GM19395 (cell line): ENCODE measurements around the gene KDM1B.
"Not testable (repeated sequence)": the region's sequence is repeated elsewhere in the genome, so short reads cannot be mapped to it uniquely, and the experiment has no call there.

ENCODE experiments used
- ATAC-seq: cut with Tn5 transposase; IDR thresholded peaks from one replicate; pipeline ENCODE4 v1.9.1; 2021; ENCODE audit warnings: mild to moderate bottlenecking, moderate library complexity; ENCODE audit not compliant: unreplicated experiment

KDM1B gene

DNA sequence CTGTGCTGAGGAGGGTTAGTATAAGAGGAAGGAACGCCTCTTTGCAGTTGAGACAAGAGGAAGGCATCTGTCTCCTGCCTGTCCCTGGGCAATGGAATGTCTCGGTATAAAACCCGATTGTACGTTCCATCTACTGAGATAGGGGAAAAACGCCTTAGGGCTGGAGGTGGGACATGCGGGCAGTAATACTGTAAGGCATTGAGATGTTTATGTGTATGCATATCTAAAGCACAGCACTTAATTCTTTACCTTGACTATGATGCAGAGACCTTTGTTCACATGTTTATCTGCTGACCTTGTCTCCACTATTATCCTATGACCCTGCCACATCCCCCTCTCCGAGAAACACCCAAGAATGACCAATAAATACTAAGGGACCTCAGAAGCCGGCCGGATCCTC is 71.9 kb downstream of the KDM1B start:
- not testable (repeated sequence) for ATAC-seq

DNA sequence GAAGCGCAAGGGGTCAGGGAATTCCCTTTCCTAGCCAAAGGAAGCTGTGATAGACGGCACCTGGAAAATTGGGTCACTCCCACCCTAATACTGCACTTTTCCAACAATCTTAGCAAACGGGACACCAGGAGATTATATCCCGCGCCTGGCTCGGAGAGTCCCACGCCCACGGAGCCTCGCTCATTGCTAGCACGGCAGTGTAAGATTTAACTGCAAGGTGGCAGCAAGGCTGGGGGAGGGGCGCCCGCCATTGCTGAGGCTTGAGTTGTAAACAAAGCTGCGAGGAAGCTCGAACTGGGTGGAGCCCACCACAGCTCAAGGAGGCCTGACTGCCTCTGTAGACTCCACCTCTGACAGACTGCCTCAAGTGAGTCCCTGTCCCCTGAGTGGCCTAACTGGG is 73.4 kb downstream of the KDM1B start:
- not testable (repeated sequence) for ATAC-seq

DNA sequence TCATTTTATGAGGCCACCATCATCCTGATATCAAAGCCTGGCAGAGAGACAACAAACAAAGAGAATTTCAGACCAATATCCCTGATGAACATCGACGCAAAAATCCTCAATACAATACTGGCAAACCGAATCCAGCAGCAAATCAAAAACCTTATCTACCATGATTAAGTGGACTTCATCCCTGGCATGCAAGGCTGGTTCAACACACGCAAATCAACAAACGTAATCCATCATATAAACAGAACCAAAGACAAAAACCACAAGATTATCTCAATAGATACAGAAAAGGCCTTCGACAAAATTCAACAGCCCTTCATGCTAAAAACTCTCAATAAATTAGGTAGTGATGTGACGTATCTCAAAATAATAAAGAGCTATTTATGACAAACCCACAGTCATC is 76.6 kb downstream of the KDM1B start:
- ATAC-seq: not testable (repeated sequence)

DNA sequence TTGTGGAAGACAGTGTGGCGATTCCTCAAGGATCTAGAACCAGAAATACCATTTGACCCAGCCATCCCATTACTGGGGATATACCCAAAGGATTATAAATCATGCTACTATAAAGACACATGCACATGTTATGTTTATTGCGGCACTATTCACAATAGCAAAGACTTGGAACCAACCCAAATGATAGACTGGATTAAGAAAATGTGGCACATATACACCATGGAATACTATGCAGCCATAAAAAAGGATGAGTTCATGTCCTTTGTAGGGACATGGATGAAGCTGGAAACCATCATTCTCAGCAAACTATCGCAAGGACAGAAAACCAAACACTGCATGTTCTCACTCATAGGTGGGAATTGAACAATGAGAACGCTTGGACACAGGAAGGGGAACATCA is 78.5 kb downstream of the KDM1B start:
- ATAC-seq: not testable (repeated sequence)

DNA sequence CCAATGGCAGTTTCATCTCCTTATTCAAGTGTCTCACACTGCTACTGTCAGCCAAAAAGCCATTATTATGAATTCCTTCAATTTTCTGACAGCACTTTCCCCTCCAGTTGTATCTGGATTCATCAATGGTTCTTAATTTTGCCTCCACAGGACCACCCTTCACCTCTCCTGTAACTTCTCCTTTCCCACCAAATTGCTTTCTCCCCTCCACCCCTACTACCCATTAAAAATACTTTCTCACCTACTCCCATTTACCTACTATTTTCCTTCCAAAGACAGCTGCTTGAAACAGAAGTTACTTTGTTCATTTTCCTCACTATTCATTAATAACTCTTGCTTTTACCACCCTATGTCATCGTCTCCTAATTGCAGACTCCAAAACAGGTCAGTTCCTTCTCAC is 79.3 kb downstream of the KDM1B start:
- ATAC-seq: no peak

DNA sequence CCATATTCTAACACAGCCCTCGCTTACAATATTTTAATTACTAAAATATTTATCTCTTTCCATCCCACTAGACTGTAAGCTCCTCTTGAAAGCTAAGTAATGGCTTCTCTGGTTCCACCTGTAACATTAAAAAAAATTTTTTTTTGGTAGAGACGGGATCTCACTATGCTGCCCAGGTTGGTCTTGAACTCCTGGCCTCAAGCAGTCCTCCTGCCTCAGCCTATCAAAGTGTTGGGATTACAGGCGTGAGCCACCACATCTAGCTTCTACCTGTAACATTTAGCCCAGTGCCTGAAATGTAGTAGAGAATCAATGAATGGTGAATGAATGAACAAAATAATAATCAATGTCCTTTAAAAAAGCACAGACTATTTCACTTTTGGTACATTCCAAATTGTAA is 80.3 kb downstream of the KDM1B start:
- no peak for ATAC-seq

DNA sequence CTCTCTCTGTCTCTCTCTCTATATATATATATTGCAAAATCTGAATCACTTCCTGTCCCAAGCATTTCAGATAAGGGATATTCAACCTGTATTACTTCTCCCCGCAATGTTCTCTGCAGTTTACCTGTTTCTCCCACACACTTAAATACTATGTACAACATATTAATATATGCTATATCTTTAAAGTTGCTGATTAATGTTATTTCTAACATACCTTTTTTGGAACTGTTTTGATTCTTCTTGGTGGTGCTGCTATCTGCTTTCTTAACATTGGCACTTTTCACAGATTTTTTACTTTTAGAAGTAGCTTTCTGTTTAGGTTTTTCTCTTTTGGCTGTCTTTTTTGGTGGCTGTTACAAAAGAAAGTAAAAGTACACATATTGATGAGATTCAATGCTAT is 81.9 kb downstream of the KDM1B start:
- no peak for ATAC-seq

DNA sequence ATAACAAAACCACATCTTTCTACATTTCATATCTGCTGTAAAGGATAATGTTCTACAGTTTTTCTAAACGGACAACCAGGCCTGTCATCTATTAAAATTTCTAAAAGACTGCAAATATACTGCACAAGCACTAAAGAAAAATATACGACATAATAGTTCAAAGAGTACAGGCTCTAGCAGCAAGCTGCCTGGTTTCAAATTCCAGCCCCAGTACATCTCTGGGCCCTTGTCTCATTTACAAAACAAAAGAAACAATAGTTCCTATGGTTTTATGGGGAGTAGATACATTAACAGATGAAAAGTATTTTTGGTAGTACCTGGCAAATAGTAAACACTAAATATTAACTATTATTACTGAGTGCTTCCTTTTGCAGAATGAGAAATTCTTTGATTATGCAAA is 85.0 kb downstream of the KDM1B start:
- ATAC-seq: no peak

DNA sequence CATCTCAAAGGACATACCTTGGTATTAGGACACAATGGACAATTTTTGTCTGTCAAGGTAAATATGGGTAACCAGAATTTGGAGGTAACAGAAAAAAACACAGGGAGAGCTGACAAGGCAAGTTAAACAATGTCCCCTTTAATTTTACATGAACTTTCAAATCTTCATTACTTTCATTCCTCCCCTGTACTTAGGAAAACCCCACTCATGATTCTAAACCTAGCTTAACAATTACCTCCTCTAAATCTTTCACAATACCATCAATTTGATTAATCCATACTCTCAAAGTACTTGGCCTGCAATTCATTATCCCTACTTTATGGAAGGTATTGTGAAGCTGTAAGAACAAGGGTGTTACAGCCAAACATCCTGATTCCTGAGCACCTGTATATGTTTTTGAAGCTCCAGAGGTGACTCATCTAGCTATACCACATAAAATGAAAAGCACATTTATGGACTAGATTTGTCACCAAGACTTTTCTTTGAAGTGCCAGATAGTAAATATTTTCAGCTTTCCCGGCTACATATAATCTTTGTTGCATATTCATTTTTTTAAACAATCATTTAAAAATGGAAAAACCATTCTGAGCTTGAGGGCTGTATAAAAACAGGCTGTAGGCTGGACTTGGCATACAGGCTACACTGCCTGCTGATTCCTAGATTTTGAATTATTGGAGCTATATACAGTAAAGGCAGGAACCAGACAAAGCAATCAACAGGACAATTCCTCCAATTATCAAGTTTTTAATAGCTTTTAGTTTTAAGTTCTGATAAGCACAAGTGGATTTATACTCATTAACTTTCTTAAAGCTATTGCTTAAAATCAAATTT is 86.2 kb downstream of the KDM1B start:
- no peak for ATAC-seq

DNA sequence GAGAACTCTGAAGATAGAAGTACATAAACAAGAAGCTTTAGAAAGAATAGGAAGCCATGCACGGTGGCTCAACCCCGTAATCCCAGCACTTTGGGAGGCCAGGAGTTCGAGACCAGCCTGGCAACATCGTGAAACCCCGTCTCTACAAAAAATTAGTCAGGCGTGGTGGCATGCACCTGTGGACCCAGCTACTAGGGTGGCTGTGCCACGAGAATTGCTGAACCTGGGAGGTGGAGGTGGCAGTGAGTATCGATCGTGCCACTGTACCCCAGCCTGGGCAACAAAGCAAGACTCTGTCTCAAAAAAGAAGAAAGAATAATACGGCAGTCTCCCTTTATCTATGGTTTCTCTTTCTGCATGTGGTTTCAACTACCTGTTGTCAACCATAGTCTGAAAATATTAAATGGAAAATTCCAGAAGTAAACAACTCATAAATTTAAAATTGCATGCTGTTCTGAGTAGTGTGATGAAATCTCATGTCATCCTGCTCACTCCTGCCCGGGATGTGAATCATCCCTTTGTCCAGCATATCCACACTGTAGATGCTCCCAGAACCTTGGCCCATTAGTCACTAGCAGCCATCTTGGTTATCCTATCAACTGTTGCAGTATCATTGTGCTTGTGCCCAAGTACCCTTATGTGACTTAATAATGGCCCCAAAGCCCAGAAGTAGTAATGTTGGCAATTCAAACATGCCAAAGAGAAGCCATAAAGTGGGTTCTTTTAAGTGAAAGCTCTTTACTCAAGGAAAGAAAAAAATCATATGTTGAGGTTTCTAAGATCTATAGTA is 87.0 kb downstream of the KDM1B start:
- ATAC-seq: no peak

DNA sequence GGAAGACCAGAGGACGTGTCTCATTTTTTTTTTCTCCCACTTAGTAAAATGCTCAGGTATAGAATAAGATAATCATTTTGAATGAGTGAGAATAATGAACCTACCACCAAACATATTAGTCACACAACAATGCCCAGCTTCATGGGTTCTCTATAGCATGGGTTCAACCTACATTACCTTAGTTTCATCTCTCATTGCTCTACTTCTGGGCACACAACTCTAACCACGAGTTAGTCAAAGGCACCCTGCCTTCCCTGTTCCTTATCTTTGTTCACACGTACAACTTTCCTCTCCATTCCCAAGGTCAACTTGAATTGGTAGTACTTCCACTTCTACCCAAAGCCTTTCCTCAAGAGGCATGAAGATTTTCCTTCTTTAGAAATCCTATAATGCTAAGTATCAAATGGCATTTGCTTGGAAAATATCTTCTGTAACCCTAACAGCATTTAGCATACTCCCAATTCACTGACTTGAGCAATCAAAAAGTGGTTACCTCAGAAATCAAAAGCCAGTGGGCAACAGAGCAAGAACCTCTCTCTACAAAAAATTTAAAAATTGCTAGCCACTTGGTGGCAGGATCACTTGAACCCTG is 88.2 kb downstream of the KDM1B start:
- ATAC-seq: no peak

DNA sequence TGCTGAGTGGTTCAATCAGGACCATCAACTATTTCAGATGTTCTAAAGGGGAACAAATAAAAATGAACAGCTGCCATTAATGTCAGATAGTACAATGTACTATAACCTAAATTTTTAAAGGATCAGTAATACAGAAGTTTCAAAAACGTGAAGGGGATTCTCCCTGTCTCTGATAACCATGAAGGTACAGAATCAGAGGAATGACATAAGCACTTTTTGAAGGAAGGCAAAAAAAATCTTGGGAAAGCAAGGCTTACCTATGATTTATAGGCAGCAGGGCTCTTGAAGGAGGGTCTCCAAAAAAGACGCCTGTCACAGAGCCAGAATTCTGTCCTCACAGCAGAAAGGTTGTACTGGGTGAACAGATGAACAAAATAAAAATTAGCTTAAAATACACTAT is 89.0 kb downstream of the KDM1B start:
- no peak for ATAC-seq

DNA sequence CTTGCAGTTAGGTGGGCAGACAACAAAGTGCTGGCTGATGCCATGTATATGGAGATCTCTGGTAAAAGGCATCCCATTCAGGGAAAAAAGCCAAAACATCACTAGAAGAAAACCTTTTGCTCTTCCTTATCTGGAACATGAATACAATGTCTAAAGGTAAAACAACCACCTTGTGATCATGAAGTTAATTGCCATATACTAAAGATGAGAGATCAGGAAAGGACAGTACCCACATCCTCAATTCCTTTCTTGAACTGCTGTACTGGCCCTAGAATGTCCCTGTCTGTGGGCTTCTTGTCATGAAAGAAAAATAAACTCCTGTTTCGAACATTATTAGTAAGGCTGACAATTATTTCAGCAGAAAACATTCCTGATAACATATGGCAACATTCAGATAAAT is 89.9 kb downstream of the KDM1B start:
- no peak for ATAC-seq

DNA sequence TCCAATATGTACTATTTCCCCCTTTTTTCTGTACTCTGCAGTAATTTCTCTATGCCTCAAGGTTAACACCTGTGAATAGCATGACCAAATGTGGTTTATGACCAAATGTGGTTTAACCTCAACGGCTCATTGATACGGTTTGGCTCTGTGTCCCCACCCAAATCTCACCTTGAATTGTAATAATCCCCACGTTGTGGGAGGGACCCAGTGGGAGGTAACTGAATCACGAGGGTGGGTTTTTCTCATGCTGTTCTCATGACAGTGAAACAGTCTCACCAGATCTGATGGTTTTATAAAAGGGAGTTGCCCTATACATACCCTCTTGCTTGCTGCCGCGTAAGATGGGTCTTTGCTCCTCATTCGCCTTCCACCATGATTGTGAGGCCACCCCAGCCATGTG is 90.4 kb downstream of the KDM1B start:
- peak; percentile 50 for ATAC-seq

DNA sequence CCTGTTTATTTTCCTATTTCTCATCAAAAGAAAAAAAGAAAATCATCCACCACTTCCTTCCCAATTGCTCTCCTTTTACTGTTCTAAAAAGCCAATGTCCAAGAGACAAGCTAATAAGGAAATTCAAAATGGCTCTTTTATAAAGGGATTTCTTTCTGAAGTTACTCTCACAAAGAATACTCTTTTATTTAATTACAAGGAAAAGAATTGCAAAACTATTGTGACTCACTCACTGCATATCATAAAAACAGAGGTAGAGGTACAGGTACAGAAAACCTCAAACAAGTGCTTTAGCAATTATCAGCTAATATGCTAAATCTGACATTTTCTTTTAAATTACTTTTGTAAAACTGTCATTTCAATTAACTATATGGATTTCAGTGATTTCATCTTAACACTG is 91.0 kb downstream of the KDM1B start:
- no peak for ATAC-seq

DNA sequence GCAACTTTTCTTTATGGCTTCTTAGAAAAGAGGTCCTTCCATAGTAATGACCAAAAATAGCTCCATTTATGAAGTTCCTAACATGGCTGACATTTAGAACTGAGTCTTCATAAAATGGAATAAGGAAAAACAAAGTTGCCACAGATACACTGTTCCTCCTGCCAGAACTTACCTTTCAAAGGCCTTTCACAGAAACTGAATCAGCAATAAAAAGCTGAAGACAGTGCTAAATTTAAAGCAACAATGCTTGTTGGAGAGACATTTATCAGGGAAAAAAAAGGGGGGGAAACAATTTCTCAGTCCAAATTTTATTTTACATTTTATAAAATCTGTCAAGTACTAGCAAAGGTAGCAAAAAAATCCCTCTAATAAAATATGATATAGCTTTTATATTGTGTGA is 91.8 kb downstream of the KDM1B start:
- ATAC-seq: no peak

DNA sequence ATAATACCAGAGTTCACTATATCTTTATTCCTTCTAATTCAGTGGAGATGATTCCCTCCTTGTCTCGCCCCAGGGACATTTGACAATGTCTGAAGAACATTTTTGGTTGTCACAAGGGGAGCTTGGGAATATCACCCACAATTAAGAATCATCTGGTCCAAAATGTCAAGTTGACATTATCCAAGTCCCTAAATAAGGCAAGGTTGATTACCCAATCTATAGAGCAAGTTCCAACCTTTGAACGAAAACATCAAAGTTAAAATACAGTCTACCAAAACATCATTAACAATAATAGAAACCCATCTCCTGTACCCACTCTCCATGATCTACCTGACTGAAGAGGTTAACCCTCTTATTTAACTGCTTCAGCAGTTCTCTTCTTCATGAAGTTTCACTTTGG is 93.5 kb downstream of the KDM1B start:
- no peak for ATAC-seq

DNA sequence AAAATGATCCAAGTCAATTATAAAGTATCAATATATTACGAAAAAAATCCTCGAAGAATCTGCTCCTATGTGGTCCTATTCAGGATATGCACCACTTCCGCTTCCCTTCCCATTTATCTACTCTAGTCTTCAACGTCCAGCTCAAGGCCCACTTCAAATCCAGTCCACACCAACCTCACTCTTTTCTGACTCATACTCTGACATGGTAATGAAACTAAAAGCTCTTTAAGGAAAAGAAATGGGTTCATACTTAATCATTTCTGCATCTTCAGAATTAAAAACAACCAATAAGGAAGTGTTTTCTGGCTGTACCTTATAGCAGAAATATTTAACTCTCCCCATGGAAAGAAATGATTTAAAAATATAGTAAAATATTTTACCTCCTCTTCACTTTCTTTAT is 94.0 kb downstream of the KDM1B start:
- ATAC-seq: no peak

DNA sequence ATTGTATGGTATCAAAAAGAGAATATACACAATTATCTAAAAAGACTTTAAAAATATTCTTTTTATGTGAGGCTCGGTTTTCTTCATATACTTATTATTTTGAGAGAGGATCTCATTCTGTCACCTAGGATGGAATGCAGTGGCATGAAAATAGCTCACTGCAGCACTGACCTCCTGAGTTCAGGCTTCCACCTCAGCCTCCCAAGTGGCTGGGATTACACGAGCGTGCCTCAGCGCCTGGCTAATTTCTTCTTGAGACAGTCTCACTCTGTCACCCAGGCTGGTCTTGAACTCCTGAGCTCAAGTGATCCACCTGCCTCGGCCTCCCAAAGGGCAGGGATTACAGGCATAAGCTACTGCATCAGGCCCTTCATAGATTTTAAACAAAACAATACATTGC is 98.4 kb downstream of the KDM1B start:
- no peak for ATAC-seq

DNA sequence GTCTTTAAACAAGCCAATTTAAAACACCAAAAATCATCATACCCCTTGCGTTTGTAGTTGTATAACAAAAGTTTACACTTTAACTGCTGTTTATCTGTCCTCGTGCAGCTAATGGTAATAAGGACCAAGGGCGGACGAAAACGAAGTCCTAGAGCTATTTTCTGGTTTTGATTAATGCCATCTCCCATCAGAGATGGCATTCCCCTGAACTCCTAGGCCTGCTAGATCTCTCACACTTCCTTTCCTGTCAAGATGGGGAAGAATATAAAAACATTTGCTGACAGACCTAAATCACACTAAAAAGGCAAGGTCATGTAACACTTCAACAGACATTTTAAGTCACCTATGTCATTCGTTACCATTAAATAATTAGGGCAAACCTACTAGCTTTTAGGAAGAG is 99.6 kb downstream of the KDM1B start:
- no peak for ATAC-seq

DNA sequence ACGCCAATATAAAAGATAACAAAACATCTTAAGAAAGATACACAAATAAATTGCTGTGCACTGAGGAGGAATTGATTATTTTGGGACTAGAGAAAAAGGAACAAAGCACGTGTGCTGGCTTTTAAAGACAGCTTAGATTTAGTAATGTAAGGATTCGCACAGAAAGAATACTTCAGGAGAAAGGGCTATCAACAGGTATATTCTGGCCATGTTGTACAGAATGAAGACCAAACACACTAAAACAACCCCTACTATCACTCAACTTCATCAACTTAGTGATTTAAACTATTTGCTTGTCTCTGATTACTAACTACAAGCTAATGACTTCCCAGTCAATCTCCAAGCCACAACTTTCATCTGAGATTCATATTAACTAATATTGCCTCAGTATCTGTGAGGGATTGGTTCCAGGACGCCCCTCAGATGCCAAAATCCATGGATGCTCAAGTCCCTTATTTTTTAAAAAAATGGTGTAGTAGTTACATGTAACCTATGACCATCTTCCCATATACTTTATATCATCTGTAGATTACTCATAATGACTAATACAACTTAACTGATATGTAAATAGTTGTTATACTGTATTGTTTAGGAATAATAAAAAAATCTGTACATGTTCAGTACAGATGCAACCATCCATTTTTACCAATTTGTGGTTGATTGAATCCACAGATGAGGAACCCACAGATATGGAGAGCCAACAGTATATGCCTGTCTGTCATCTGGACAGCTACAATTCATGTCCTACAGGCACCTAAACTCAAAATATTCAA is 104.6 kb downstream of the KDM1B start:
- no peak for ATAC-seq
